ENCODE results near the gene PPP1R12B. TPM values are rescaled to one million over a fixed set of nuclear protein-coding genes. Genes with fewer than 3 reads are reported as not detected.

Gene PPP1R12B
- 10 to 100 TPM; 45.2 to 47.0 TPM for total RNA-seq
- 10 to 100 TPM; 31.1 to 33.2 TPM for polyA plus RNA-seq (ENCODE audit: insufficient read length in 2 of 2)
- long read RNA-seq, donor 1, partial matches to known transcripts: 24 of 24 reads
- long read RNA-seq, donor 1, other reads (novel, unspliced or antisense): 0 of 24 reads
- long read RNA-seq, donor 2, partial matches to known transcripts: 0 of 1 reads
- long read RNA-seq, donor 2, other reads (novel, unspliced or antisense): 0 of 1 reads
- long read RNA-seq, donor 3, partial matches to known transcripts: 0 of 1 reads
- long read RNA-seq, donor 3, other reads (novel, unspliced or antisense): 0 of 1 reads
- long read RNA-seq, donor 4, partial matches to known transcripts: 160 of 162 reads
- long read RNA-seq, donor 4, other reads (novel, unspliced or antisense): 0 of 162 reads

GRCh38 chr1:202348509-202349205, at the start of gene PPP1R12B:
TSS of gene PPP1R12B (plus strand) at chr1:202348699. CDS start at chr1:202348852, 153 bp downstream.
- peak; percentile 92 to 100 (median 98) for DNase-seq (ENCODE audit: low read depth in 4 of 6, low spot score in 6 of 6)
- under 1% methylated on average over 60 of the region's 60 CpGs for WGBS (ENCODE audit: insufficient coverage)
- Histone ChIP-seq H3K36me3 (ENCODE audit: control insufficient read depth, insufficient read depth, low read length) (no peaks in the 10 kb centered on the region), H3K9me3 (ENCODE audit: control insufficient read depth, insufficient read depth, low read length) (no peaks in the 10 kb centered on the region), H3K27ac (ENCODE audit: low read depth, low read length) (peak within 1 kb of the TSS; percentile 91), H3K4me3 (ENCODE audit: low read depth, low read length) (peak within 1 kb of the TSS; percentile 98), H3K4me1 (ENCODE audit: control insufficient read depth, insufficient read depth, low read length) (no peaks in the 10 kb centered on the region), H3K27me3 (ENCODE audit: control insufficient read depth, insufficient read depth, low read length) (no peaks in the 10 kb centered on the region)

- H3K27me3 ChIP-seq (ENCODE audit: control insufficient read depth, insufficient read depth, low read length): no peaks in the 10 kb centered on the region
- H3K27ac ChIP-seq (ENCODE audit: low read depth, low read length): no peak overlapping the region
- H3K4me3 ChIP-seq (ENCODE audit: low read depth, low read length): no peak overlapping the region
- H3K4me1 ChIP-seq (ENCODE audit: control insufficient read depth, insufficient read depth, low read length): peaks cover 30% of the 10 kb centered on the region
- 58% methylated on average over 2 of the region's 9 CpGs for WGBS (ENCODE audit: insufficient coverage)
- H3K36me3 ChIP-seq (ENCODE audit: control insufficient read depth, insufficient read depth, low read length): no peaks in the 10 kb centered on the region
- DNase-seq (ENCODE audit: low read depth in 4 of 6, low spot score in 6 of 6): no peak
- no peaks in the 10 kb centered on the region for H3K9me3 ChIP-seq (ENCODE audit: control insufficient read depth, insufficient read depth, low read length)
Observed at GRCh38 chr1:202302166-202302565, 46.3 kb upstream of the PPP1R12B start.

GRCh38 chr1:202304375-202304774, 44.1 kb upstream of the PPP1R12B start:
- WGBS (ENCODE audit: insufficient coverage): 25% methylated on average over 9 of the region's 9 CpGs
- DNase-seq (ENCODE audit: low read depth in 4 of 6, low spot score in 6 of 6): peak in 3 of 6 donors; percentile 43 to 77 (median 74)
- Histone ChIP-seq H3K27ac (ENCODE audit: low read depth, low read length) (no peak overlapping the region), H3K4me3 (ENCODE audit: low read depth, low read length) (no peak overlapping the region), H3K36me3 (ENCODE audit: control insufficient read depth, insufficient read depth, low read length) (no peaks in the 10 kb centered on the region), H3K4me1 (ENCODE audit: control insufficient read depth, insufficient read depth, low read length) (peaks cover 51% of the 10 kb centered on the region), H3K27me3 (ENCODE audit: control insufficient read depth, insufficient read depth, low read length) (no peaks in the 10 kb centered on the region), H3K9me3 (ENCODE audit: control insufficient read depth, insufficient read depth, low read length) (no peaks in the 10 kb centered on the region)

GRCh38 chr1:202305168-202305567, 43.3 kb upstream of the PPP1R12B start:
- no peak for DNase-seq (ENCODE audit: low read depth in 4 of 6, low spot score in 6 of 6)
- WGBS (ENCODE audit: insufficient coverage): no CpG with 5 or more reads among the region's 1 CpG
- H3K4me1 ChIP-seq (ENCODE audit: control insufficient read depth, insufficient read depth, low read length): peaks cover 59% of the 10 kb centered on the region

DNA sequence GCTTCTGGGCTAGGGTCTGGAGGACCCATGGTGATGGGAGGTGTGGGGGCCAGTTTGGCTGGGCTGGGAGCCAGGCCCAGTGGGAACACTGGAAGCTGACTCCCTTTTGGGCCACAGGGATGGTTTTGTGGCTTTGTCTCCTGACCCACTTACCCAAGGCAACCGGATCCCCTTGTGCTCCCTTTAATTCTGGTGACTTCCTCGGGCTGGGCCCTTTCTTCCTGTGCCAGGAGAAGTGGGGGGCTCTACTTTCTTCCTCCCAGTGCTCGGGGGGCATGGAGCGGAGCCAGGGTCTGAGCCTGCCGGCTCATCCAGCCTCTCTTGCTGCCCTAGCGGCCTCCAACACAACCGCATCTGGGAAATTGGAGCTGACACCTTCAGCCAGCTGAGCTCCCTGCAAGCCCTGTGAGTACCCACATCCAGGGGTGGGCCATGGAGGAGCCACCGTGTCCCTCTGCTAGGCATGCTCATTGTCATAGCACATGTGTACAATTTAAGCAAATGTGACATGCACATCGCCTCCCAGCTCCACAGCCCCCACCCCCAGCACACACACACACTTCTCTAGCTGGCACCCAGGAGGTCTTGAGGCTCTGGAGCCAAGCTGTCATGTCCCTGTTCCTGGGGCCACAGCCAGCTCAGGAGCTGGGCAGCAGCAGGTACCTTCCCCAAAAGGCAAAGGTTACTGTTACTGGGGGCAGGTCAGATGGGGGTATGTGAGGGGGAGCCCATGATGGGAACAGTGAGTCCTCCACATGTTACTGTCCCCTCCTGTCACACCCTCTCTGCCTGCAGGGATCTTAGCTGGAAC, 41.8 kb upstream of the PPP1R12B start:
- Histone ChIP-seq H3K4me1 (ENCODE audit: control insufficient read depth, insufficient read depth, low read length) (peaks cover 62% of the 10 kb centered on the region), H3K27ac (ENCODE audit: low read depth, low read length) (no peak overlapping the region), H3K4me3 (ENCODE audit: low read depth, low read length) (no peak overlapping the region), H3K27me3 (ENCODE audit: control insufficient read depth, insufficient read depth, low read length) (no peaks in the 10 kb centered on the region), H3K36me3 (ENCODE audit: control insufficient read depth, insufficient read depth, low read length) (no peaks in the 10 kb centered on the region), H3K9me3 (ENCODE audit: control insufficient read depth, insufficient read depth, low read length) (no peaks in the 10 kb centered on the region)
- peak in 2 of 6 donors; percentile 23 to 64 for DNase-seq (ENCODE audit: low read depth in 4 of 6, low spot score in 6 of 6)
- WGBS (ENCODE audit: insufficient coverage): 53% methylated on average over 9 of the region's 9 CpGs

More at GRCh38 chr1:202305168-202305567, 43.3 kb upstream of the PPP1R12B start:
- H3K27ac ChIP-seq (ENCODE audit: low read depth, low read length): no peak overlapping the region
- H3K27me3 ChIP-seq (ENCODE audit: control insufficient read depth, insufficient read depth, low read length): no peaks in the 10 kb centered on the region
- no peaks in the 10 kb centered on the region for H3K36me3 ChIP-seq (ENCODE audit: control insufficient read depth, insufficient read depth, low read length)
- H3K9me3 ChIP-seq (ENCODE audit: control insufficient read depth, insufficient read depth, low read length): no peaks in the 10 kb centered on the region
- H3K4me3 ChIP-seq (ENCODE audit: low read depth, low read length): no peak overlapping the region

DNA sequence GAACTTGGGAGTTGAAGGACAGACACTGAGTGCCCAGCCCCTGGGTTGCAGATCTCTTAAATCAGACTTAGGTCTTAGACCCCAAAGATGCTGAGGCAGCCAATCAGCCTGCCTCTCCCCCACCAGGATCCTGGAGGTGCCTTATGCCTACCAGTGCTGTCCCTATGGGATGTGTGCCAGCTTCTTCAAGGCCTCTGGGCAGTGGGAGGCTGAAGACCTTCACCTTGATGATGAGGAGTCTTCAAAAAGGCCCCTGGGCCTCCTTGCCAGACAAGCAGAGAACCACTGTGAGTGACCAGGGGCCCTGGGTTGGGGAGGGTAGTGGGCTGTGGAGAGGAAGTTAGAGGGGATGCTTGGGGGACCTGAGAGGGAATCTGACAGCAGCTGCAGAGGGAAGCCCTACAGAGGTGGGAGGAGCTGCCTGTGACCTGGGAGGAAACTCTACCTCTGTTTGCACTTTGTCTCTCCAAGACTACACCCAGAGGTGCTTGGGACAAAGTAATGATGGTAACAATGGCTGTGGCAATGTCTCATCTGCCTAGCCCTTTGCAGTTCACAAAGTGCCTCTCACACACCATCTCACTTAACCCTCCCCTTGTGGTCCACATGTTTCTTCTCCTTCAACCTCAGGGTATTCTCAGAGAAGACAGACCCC, 38.3 kb upstream of the PPP1R12B start:
- H3K36me3 ChIP-seq (ENCODE audit: control insufficient read depth, insufficient read depth, low read length): no peaks in the 10 kb centered on the region
- no peak for DNase-seq (ENCODE audit: low read depth in 4 of 6, low spot score in 6 of 6)
- no peak overlapping the region for H3K4me3 ChIP-seq (ENCODE audit: low read depth, low read length)

GRCh38 chr1:202310746-202311145, 37.8 kb upstream of the PPP1R12B start:
- 68% methylated on average over 2 of the region's 3 CpGs for WGBS (ENCODE audit: insufficient coverage)
- H3K4me1 ChIP-seq (ENCODE audit: control insufficient read depth, insufficient read depth, low read length): peaks cover 48% of the 10 kb centered on the region
- no peak for DNase-seq (ENCODE audit: low read depth in 4 of 6, low spot score in 6 of 6)

More for the DNA sequence above, 38.3 kb upstream of the PPP1R12B start:
- no peak overlapping the region for H3K27ac ChIP-seq (ENCODE audit: low read depth, low read length)
- H3K27me3 ChIP-seq (ENCODE audit: control insufficient read depth, insufficient read depth, low read length): no peaks in the 10 kb centered on the region
- H3K9me3 ChIP-seq (ENCODE audit: control insufficient read depth, insufficient read depth, low read length): no peaks in the 10 kb centered on the region
- H3K4me1 ChIP-seq (ENCODE audit: control insufficient read depth, insufficient read depth, low read length): peaks cover 52% of the 10 kb centered on the region

GRCh38 chr1:202311875-202312635, 36.4 kb upstream of the PPP1R12B start:
- Histone ChIP-seq H3K9me3 (ENCODE audit: control insufficient read depth, insufficient read depth, low read length) (no peaks in the 10 kb centered on the region), H3K27me3 (ENCODE audit: control insufficient read depth, insufficient read depth, low read length) (no peaks in the 10 kb centered on the region), H3K36me3 (ENCODE audit: control insufficient read depth, insufficient read depth, low read length) (no peaks in the 10 kb centered on the region), H3K4me3 (ENCODE audit: low read depth, low read length) (no peak overlapping the region), H3K4me1 (ENCODE audit: control insufficient read depth, insufficient read depth, low read length) (peaks cover 39% of the 10 kb centered on the region), H3K27ac (ENCODE audit: low read depth, low read length) (no peak overlapping the region)
- WGBS (ENCODE audit: insufficient coverage): 44% methylated on average over 13 of the region's 14 CpGs
- DNase-seq (ENCODE audit: low read depth in 4 of 6, low spot score in 6 of 6): no peak

More at GRCh38 chr1:202310746-202311145, 37.8 kb upstream of the PPP1R12B start:
- Histone ChIP-seq H3K4me3 (ENCODE audit: low read depth, low read length) (no peak overlapping the region), H3K27ac (ENCODE audit: low read depth, low read length) (no peak overlapping the region), H3K36me3 (ENCODE audit: control insufficient read depth, insufficient read depth, low read length) (no peaks in the 10 kb centered on the region), H3K9me3 (ENCODE audit: control insufficient read depth, insufficient read depth, low read length) (no peaks in the 10 kb centered on the region), H3K27me3 (ENCODE audit: control insufficient read depth, insufficient read depth, low read length) (no peaks in the 10 kb centered on the region)
